Measurements from ENCODE around the gene NLE1.

DNA sequence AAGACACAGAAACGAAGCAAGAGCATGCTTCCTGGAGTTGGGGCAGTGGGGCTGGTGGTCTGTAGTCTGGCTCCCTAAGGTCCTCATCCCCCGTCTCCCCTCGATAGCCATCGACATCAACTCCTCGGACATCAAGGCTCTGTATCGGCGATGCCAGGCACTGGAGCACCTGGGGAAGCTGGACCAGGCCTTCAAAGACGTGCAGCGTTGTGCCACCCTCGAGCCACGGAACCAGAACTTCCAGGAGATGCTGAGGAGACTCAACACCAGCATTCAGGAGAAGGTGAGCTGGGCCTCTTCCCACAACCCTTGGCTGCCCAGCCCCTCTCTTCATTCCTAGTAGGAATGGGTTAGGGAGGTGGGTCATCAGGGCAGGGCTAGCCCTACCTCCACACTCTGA, 7.8 kb upstream of the NLE1 start:
- TF ChIP-seq, protein P1, sequence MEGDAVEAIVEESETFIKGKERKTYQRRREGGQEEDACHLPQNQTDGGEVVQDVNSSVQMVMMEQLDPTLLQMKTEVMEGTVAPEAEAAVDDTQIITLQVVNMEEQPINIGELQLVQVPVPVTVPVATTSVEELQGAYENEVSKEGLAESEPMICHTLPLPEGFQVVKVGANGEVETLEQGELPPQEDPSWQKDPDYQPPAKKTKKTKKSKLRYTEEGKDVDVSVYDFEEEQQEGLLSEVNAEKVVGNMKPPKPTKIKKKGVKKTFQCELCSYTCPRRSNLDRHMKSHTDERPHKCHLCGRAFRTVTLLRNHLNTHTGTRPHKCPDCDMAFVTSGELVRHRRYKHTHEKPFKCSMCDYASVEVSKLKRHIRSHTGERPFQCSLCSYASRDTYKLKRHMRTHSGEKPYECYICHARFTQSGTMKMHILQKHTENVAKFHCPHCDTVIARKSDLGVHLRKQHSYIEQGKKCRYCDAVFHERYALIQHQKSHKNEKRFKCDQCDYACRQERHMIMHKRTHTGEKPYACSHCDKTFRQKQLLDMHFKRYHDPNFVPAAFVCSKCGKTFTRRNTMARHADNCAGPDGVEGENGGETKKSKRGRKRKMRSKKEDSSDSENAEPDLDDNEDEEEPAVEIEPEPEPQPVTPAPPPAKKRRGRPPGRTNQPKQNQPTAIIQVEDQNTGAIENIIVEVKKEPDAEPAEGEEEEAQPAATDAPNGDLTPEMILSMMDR (IDR thresholded peaks at IDR 0.05), result no peak
- TF ChIP-seq POLR2A (IDR thresholded peaks at IDR 0.05), result no peak

All from right lobe of liver (tissue), 4 donors.